Measurements from ENCODE around the gene ABLIM2.
"Not testable (repeated sequence)": the region's sequence is repeated elsewhere in the genome, so short reads cannot be mapped to it uniquely, and the experiment has no call there.

Gene ABLIM2

DNA sequence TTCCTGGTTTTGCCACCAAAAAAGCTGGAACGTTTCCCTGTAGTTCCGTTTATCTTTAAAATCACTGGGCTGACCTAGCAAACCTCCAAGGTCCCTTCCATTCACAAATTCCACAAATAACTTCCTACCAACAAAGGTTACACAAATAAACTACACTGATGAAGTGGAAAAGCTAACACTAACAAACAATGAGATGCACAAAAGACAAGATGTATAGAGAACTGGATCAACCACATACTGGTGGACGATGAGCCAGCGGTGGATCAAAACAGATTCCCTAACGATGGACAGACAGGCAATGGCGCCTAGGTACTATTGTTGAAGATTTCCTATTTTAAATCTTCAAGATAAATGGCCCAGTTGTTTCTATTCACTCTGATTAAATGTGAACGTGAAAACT is 234.4 kb downstream of the ABLIM2 start:
- DNase-seq, result peak; percentile 34

DNA sequence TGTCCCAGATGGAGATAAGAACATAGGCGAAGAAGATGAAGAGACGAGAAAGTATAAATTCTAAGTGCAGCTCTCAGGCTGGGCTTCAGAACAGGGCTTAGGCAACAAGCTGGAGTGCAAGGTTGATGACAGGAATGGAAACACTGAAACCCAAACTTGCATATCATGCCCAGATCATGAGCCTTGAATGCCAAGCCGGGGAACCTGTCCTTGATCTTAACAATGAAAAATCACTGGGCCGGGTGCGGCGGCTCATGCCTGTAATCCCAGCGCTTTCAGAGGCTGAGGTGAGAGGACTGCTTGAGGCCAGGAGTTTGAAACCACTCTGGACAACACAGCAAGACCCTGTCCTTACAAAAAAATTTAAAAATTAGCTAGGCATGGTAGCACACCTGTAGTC is 236.1 kb downstream of the ABLIM2 start:
- DNase-seq, result no peak

DNA sequence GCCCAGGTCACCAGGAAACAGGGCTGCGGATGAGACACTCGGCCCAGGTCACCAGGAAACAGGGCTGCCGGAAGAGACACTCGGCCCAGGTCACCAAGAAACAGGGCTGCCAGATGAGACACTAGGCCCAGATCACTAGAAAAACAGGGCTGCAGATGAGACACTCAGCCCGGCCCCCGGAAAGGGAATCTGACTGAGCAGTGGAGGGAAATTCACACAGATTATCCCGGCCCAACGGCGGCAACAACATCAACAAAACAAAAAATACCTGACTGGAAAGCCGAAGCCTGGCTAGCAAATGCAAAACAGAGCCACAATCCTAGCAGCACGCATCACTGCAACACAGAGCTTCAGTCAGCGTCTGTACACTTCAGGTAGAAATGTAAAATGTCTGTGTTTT is 239.6 kb downstream of the ABLIM2 start:
- no peak for DNase-seq

DNA sequence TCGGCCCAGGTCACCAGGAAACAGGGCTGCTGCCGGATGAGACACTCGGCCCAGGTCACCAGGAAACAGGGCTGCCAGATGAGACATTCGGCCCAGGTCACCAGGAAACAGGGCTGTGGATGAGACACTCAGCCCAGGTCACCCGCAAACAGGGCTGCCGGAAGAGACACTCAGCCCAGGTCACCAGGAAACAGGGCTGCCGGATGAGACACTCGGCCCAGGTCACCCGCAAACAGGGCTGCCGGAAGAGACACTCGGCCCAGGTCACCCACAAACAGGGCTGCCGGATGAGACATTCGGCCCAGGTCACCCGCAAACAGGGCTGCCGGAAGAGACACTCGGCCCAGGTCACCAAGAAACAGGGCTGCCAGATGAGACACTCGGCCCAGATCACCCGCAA is 240.4 kb downstream of the ABLIM2 start:
- DNase-seq, result not testable (repeated sequence)

DNA sequence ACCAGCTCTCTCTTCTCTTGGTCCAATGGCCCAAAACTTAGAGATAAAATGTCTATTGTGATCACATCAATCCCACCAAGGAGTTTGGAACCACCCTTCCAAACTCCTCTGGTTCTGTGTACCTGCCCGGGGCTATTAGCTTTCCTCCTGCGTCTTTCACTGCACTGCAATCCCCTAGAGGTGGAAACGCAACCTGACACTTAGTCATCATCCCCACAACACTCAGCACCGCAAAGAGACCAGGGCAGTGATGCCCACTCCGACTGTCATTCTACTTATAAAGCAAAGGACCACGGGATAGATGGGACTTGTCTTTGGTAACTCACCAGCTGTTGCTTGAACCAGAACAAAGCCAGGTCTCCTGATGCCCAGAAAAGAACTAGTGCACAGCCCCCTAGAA is 240.9 kb downstream of the ABLIM2 start:
- DNase-seq, result no peak

DNA sequence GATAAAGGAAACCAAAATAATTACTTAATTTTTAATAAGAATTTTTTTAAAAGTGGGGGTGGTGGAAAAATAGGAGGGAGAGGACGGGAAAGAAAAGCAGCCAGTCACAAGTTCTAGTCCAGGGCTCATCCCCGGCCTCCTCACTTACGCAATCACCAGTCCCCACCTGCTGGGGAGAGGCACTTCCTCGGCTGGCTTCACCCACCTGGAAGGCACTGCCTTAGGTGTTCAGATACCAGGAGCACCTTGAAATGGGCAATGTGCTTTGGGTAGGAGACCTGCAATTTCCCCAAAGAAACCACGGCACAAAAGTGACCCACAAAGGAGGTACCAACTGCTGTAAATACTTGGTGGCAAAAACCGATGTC is 242.8 kb downstream of the ABLIM2 start:
- no peak for DNase-seq
